HG03354 (cell line): ENCODE data around the gene TBKBP1.

ENCODE experiments used
- ATAC-seq: cut with Tn5 transposase; IDR thresholded peaks from one replicate; pipeline ENCODE4 v1.9.1; 2021; ENCODE audit warnings: mild to moderate bottlenecking; ENCODE audit not compliant: unreplicated experiment, poor library complexity, severe bottlenecking

The TBKBP1 gene

DNA sequence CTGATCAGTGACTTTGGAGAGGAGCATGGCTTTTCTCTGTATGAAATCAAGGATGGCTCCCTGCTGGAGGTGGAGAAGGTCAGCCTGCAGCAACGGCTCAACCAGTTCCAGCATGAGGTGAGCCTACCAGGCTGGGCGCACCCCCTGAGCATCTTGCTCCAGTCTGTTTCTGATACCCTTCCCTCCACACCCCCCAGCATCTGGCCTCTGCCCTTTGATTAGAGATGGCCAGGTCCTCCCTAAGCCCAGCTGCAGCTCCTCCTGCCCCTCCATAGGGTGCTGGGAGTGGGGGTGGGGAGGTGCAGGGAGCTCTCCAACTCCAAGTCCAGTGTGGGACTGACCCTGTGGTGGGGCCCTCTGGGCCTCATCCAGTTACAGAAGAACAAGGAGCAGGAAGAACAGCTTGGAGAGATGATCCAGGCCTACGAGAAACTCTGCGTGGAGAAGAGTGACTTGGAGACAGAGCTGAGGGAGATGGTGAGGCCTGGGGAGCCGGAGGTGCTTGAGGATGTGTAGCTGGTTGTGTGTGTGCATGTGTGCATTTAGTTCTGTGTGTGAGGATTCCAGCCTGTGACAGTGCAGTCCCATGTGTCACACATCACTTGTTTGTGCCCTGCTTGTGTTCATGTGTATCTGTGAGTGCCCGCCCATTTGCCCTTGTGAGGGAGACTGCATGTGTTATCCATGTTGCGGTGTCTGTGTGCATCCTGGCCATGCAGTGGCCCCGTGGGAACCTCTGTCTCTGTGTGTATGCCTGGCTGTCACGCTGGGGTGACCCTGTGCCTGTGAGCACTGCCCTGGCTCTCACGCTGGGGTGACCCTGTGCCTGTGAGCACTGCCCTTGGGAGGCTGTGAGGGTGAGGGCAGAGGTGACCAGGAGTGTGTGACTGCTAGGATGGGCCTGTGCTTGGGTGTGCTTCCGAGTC lies 3.0 kb downstream of the TBKBP1 start:
- no peak for ATAC-seq

DNA sequence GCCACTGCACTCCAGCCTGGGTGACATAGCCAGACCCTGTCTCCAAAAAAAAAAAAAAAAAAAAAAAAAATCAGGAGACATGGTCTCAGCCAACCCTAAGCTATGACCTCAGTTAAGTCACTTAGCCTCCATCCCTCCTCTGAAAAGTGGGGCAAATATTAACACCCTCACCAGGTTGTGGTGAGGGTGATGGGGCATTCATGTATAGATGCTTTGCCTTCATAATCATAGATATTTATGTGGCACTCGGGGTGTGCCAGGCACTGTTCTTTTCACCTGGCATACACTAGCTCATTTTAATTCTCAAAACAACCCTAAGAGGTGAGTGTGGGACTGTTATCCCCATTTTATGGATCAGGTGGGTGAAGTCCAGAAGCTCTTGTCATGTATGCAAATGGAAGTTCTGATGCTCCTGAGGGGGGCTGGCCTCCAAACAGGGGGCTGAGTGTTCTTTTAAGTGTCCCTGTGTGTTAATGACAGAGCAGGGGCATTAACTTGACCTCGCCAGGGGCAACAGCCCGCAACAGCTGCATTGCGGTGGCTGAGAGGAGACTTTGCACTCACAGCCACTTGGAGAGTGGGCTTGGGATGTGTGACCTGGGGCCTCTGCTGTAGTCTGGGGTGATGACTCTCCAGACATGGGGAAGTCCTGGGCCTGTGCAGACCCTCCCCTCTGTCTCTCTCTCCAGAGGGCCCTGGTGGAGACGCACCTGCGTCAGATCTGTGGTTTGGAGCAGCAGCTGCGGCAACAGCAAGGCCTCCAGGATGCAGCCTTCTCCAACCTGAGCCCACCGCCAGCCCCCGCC lies 4.1 kb downstream of the TBKBP1 start:
- no peak for ATAC-seq

DNA sequence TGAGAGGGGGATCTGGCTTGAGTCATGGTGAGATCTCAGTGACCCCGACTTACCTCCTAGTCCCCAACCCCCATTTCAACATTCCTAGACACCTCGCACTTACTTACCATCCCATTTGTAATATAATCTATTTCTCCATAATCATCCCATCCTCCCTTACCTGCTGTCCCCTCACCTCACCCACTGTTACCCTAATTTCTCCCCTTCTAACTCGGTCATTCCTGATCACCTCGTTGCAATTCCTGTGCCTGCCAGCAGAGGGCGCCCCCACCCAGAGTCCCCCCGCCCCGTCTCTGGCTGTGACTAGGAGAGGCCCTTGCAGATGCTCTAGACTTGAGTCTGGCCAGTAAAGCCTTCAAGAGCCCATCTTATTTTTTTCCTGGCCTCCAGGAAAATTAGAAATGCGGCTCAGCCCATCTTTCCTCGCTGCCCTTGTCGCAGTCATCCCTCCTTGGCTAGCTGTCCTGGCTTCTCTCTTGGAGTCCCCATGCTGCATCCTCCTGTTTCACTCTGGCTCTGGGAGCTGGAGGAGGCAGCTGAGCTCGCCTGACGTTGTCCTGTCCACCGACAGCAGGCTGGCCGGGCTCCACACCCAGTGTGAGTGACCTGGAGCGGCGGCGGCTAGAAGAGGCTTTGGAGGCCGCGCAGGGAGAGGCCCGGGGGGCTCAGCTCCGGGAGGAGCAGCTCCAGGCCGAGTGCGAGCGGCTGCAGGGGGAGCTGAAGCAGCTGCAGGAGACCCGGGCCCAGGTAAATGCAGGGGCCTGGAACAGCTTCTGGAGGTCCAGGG lies 5.0 kb downstream of the TBKBP1 start:
- ATAC-seq: no peak

DNA sequence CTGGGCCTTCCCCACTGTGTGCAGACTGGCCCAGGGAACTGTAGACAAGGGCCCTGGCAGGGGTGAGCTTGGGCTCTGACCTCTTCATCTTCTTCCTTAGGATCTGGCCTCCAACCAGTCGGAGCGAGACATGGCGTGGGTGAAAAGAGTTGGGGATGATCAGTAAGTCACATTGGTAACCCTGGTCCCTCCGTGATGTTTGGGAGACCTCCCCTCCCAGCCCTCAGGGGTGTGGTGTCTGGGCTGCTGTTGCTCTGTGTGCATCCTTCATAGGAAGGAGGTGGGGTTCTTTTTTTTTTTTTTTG lies 5.5 kb downstream of the TBKBP1 start:
- no peak for ATAC-seq

DNA sequence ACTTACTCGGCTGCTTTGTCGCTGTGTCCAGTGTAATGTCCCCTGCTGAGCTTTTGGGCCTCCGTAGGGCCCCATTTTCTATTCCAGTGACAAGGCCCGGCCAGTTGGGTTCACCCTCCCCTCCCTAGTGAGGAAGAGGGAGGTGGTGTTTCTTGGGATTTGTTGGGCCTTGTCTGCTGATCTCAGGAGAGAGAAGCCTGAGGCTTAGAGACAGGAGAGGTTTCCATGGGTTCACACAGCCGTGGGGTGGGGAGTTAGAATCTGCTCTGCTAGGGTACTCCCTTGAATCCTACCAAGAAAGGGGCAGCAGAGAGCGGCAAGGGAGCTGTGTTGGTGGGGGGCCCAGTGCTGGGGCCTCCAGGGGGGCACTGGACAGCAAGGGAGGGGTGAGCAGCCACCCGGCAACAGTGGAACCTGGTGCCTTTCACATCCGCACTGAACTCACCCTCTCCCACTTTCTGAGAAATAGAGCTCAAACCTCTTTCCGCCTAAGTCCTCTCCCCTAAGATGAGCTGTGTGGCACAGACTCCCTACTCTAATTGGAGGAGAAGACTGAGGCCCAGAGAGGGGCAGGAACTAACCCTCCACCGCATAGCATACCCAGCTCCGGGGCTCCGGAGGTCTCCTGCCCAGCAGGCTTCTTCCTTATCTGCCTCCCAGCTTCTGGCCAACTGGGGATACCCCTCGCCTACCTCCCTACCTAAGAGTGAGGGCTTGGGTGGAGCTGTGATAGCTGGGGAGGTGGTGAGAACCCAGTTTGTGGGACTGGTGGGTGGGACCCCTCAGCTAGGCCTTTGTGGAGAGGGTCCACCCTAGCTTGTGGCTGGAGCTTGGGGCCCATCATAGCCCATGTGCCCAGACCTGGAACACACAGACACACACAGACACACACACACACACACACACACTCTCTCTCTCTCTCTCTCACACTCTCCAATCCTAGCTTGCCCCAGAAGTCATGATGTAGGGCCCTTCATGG lies 6.8 kb downstream of the TBKBP1 start:
- no peak for ATAC-seq

DNA sequence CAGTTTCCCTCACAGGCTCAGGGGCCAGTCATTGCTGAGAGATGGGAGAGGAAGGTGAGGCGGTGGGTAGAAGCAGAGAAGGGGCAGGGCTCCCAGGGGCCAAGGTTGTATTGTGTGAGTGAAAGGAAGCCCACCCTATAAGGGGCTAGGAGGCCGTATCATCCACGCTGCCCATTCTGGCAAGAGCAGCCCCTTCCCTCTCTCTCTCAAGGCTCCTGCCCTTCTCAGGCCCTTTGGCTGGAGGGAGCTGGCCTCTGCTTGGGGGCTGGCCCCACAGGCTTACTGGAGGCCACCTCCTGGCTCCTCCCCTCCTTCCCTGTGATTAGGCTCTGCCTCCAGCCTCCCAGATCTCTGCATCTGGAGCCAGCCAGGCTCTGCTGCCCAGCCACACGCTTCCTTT lies 7.6 kb downstream of the TBKBP1 start:
- ATAC-seq: no peak

DNA sequence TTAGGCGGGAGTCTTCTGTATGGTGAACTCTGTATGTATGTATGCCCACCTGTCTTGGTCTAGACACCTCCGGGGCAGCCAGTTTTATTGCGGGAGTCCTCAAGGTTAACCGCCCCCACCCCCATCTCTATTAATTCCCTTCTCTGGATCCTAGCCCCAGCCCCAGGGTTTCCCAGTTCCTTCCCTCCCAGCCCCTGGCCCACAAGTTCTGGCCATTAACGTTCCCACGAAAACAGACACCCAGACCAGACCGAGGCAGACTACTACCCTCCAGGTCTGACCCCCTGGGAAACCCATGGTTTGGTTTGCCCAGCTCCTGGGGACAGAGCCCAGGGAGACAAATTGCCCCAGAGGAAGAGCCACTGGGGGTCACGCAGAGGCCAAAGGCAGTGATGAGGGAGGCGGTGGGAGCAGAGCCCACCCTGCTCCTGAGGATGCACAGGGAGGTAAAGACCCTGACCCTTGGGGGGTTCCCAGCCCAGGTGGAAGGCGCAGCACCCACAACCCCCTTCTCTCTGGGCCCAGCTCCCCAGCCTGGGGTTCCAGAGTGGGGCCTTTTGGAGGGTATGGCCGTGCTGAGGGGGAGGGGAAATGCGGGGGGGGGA lies 8.5 kb downstream of the TBKBP1 start:
- no peak for ATAC-seq

DNA sequence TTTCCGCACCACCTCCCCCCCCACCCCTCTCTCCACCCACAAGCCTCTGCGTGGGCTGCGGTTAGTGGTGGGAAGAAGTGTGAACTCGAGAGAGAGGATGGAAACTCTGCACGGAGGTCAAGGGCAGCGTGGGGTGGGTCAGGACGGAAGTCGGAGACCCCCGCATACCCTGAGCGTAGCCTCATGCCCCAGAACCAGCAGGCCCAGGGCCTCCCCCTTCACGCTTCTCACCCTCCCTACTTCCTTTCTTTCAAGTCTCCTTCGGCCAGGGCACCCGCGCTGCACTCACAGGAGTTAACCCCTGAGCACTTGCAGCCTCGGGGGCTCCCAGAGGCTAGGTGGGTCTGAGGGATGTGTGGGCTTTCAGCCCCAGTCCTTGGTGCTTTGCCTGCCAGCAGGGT lies 9.2 kb downstream of the TBKBP1 start:
- no peak for ATAC-seq

DNA sequence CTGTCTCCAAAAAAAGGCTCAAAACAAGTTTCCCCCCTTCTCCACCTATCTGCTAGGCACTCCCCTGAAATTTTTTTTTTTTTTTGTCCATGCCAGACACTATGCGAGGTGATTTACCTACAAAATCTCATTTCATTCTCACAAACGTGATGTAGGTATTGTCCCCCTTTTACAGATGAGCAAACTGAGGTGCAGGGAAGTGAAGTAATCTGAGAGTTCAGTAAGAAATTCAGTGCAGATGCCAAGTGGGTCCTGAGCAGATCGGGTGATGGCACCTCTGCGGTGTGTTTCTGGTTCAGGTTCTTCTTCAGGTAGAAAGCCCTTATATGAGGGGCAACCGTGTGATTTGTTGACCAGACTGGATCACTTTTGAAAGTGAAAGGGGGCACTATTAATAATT lies 9.7 kb downstream of the TBKBP1 start:
- ATAC-seq: no peak

DNA sequence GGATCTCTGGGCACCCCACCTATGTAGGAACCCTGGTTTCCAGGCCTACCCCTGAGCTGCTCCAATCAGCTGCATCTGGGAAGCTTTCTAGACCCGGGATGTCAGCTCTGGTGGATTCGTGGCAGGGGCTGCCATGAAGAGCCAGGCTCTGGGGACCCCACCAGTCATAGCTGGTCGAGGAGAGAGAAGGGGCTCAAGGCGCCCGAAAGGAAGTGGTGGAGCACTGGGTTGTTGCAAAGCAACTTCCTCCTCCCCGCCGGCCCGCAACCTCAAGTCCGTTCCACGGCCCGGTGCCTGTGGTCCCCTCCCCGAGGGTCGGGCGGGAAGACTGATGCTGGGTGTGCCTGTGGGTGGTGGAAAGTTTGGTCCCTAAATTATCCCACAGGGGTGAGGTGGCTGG lies 10.2 kb downstream of the TBKBP1 start:
- no peak for ATAC-seq

DNA sequence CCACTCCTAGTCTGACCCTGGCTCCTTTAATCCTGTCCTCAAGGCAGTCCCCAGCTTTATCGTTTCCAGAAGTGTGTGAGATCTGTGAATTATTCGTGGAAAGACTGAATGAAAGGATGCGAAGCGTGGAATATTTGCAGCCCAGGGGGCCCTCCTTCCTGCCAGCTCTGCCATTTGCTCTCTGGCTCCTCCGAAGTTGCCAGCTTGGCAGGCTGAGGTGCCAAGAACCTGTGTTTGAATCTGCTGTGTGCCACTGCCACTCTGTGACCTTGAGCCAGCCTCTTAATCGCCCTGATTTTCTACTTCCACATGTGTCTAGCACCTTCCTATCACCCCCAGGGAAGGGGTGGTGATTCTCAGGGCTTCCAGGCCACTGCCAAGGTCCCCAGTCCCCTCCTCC lies 10.8 kb downstream of the TBKBP1 start:
- ATAC-seq: no peak

DNA sequence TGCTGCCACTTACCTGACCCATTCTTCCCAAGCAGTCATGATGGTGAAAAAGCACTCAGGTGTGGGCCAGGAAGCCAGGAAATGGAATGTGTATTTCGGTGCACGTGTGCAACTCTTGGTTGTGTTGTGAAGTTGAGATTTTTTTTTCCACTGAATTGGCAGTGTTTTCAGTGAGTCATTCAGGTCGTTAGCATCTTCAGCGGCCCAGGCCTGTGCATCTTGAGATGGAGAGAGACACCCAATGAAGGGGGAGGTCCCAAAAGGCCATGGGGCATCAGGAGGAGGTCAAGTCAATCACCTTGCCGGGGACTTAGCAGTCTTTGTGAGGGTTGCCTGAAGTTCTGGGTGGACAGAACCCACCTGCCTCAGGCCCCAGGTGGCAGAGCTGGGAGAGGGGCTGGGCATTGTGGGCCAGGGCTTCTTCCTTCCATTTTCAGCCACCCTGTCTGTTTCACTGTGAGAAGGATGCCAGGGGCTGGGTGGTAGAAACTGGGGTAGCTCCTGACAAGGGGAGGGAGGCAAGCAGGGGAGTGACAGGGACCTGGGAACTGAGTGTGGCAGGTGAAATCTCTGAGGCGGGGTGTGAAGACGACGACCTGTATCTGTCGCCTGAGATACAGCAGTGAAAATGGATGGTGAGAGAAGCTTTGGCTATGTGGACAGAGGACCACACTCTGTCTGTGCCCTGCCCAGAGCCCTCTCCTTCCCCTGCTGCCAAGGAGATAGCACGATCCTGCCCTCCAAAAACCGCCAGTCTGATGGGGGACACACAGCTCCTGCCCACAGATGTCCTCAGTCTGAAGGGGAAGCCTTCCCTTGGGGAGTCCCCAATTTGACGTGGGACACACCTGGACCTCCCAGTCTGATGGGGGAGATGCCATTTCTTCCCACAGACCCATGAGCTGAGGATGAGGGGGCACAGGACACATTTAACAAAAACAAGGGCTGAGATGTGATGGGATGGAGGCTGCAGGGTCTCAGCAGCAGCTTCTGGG lies 11.9 kb downstream of the TBKBP1 start:
- ATAC-seq: no peak

DNA sequence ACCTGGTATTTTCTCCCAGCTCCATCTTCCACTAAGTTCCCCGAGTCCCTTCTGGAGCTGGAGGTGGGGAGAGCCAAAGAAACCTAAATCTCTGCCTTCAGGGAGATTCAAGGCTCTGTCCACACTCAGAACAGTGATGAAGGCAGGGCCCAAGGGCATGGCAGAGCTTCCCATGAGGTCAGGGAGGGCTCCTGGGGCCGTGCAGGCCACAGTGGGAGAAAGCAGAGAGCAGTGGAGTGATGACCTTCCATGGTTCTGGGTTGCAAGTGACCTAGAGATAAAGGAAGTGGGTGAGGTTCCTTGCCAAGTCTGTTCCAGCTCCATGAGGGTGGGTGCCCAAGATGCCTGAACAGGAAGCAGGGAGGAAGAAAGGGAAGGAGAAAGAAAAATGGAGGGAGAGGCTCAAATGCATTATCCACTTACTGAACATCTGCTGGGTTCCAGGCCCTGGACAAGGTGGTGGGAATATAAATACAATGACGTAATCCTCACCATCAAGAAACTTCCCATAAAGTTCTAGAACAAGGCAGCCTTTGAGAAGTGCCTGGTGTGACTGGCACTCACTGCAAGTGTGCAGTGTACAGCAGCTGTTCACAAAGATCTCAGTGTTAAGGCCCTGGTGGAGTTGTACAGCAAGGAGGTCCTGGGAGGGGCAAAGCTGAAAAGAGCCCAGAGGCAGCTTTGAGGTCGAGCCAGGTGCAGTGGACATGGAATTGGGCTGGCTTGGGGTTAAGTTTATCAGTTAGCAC lies 13.3 kb downstream of the TBKBP1 start:
- no peak for ATAC-seq

DNA sequence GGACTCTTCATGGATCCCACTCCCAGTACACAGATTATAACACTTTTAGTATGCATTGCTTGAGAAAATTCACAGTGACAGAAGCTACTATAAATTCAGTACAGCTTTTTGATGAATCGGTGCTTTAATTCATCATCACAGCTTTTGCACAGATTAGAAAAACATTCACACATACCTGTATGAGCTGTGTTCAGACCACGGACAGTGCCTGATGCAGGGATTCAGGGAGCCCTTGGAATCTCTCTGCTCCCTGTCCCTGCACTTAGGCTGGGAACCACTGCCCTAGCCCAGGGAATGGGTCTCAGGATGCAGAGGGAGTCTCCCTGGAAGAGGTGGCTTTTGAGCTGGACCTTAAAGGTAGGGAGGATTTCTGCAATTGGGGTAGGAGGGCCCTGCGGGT lies 13.9 kb downstream of the TBKBP1 start:
- no peak for ATAC-seq

DNA sequence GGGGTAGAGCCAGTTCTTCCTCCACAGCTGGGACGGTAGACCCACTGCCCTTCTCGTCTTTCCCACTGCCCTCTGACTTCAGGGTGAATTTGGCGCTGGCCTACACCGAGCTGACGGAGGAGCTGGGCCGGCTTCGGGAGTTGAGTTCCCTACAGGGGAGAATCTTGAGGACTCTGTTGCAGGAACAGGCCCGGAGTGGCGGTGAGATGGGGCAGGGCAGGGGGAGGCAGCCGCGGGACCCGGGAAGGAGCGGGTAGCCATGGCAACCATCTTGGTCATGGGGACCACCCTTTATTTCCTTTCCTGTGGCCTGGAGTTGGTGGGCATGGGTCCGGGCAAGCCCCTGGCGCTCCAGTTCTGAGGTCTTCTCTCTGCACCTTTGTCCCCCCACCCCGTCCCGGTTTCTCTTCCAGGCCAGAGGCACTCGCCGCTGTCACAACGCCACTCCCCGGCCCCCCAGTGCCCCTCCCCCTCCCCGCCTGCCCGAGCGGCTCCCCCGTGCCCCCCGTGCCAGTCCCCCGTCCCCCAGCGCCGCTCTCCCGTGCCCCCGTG lies 14.4 kb downstream of the TBKBP1 start:
- ATAC-seq: no peak

DNA sequence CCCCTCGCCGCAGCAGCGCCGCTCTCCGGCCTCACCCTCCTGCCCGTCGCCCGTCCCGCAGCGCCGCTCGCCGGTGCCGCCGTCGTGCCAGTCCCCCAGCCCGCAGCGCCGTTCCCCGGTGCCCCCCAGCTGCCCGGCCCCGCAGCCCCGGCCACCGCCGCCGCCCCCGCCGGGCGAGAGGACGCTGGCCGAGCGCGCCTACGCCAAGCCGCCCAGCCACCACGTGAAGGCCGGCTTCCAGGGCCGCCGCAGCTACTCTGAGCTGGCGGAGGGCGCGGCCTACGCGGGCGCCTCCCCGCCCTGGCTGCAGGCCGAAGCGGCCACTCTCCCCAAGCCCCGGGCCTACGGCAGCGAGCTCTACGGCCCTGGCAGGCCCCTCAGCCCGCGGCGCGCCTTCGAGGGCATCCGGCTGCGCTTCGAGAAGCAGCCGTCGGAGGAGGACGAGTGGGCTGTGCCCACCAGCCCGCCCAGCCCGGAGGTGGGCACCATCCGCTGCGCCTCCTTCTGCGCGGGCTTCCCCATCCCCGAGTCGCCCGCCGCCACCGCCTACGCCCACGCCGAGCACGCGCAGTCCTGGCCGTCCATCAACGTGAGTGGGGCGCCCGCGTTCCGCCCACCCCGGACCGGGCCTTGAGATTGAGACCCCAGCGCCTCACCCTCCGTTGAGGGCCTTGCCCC lies 15.0 kb downstream of the TBKBP1 start:
- ATAC-seq: no peak
